DND-41 (cell line): ENCODE measurements around the gene POU3F3.

Experiments
- ATAC-seq: fragments of 200-7000 bp; cut with Tn5 transposase; 3 replicates; pipeline ENCODE4 v1.9.1; 2021; ENCODE audit warnings: low read depth; ENCODE audit not compliant: insufficient read depth
- DNase-seq: peaks from one replicate; pipeline ENCODE4 v3.0.0-alpha.2; 2020
- H2AFZ ChIP-seq: 2 replicates; pipeline ENCODE4 v1.6.0; 2012; ENCODE audit warnings: low read depth, low read length
- H3K27ac ChIP-seq: 2 replicates; pipeline ENCODE4 v1.5.1; 2012; ENCODE audit warnings: low read length, inconsistent platforms
- H3K27me3 ChIP-seq: fragments of 200-600 bp; sonication (generic); 2 replicates; pipeline ENCODE4 v1.6.0; 2012; ENCODE audit warnings: low read length, mild to moderate bottlenecking, inconsistent platforms; ENCODE audit not compliant: insufficient read depth, poor library complexity
- H3K36me3 ChIP-seq: 2 replicates; pipeline ENCODE4 v1.5.1; 2012; ENCODE audit warnings: low read length, inconsistent platforms; ENCODE audit not compliant: insufficient read depth
- H3K4me1 ChIP-seq: 2 replicates; pipeline ENCODE4 v1.5.1; 2012; ENCODE audit warnings: mild to moderate bottlenecking, low read length; ENCODE audit not compliant: insufficient read depth
- H3K4me2 ChIP-seq: 2 replicates; pipeline ENCODE4 v1.6.0; 2012; ENCODE audit warnings: mild to moderate bottlenecking, moderate library complexity, low read length, inconsistent platforms; ENCODE audit not compliant: insufficient read depth
- H3K4me3 ChIP-seq, 2 experiments: fragments of 200-600 bp in 1 of 2; shearing (Covaris generic) in 1 of 2; 2 replicates each; pipeline ENCODE4 v1.5.1; 2012 to 2016; ENCODE audit warnings: inconsistent platforms in 2 of 2, low read length in 2 of 2, mild to moderate bottlenecking in 2 of 2, low read depth in 1 of 2, moderate library complexity in 1 of 2
- H3K79me2 ChIP-seq: 2 replicates; pipeline ENCODE4 v1.6.0; 2012; ENCODE audit warnings: low read length, inconsistent platforms; ENCODE audit not compliant: insufficient read depth
- H3K9ac ChIP-seq: 2 replicates; pipeline ENCODE4 v1.6.0; 2012; ENCODE audit warnings: low read depth, mild to moderate bottlenecking, inconsistent platforms, low read length, moderate library complexity
- H3K9me3 ChIP-seq: 2 replicates; pipeline ENCODE4 v1.5.1; 2012; ENCODE audit warnings: low read length, moderate library complexity, mild to moderate bottlenecking, inconsistent platforms; ENCODE audit not compliant: insufficient read depth, severe bottlenecking
- H4K20me1 ChIP-seq: 2 replicates; pipeline ENCODE4 v1.6.0; 2012; ENCODE audit warnings: low read length; ENCODE audit not compliant: insufficient read depth
- EZH2 ChIP-seq: IDR thresholded peaks from 3 replicates; pipeline ENCODE4 v1.6.1; 2012; ENCODE audit warnings: borderline replicate concordance, low read depth, mild to moderate bottlenecking, moderate library complexity, low read length, inconsistent platforms; ENCODE audit not compliant: severe bottlenecking
- TF ChIP-seq, protein P1 (sequence below): IDR thresholded peaks from 2 replicates; pipeline ENCODE4 v1.5.1; 2012; ENCODE audit warnings: borderline replicate concordance, low read length, moderate library complexity, mild to moderate bottlenecking; ENCODE audit not compliant: poor library complexity, severe bottlenecking; ENCODE audit errors: extremely low read depth

POU3F3 gene

GRCh38 chr2:104834431-104835153, 19.3 kb upstream of the POU3F3 start:
- Histone ChIP-seq H3K27ac (no peak overlapping the region), H3K4me1 (no peaks in the 10 kb centered on the region), H3K4me2 (no peak overlapping the region), H3K27me3 (no peaks in the 10 kb centered on the region), H3K9ac (no peak overlapping the region), H3K9me3 (no peaks in the 10 kb centered on the region), H2AFZ (no peak overlapping the region), H3K36me3 (no peaks in the 10 kb centered on the region), H4K20me1 (no peaks in the 10 kb centered on the region), H3K79me2 (no peaks in the 10 kb centered on the region), H3K4me3 (no peak overlapping the region)
- no peak for DNase-seq
- TF ChIP-seq, protein P1, sequence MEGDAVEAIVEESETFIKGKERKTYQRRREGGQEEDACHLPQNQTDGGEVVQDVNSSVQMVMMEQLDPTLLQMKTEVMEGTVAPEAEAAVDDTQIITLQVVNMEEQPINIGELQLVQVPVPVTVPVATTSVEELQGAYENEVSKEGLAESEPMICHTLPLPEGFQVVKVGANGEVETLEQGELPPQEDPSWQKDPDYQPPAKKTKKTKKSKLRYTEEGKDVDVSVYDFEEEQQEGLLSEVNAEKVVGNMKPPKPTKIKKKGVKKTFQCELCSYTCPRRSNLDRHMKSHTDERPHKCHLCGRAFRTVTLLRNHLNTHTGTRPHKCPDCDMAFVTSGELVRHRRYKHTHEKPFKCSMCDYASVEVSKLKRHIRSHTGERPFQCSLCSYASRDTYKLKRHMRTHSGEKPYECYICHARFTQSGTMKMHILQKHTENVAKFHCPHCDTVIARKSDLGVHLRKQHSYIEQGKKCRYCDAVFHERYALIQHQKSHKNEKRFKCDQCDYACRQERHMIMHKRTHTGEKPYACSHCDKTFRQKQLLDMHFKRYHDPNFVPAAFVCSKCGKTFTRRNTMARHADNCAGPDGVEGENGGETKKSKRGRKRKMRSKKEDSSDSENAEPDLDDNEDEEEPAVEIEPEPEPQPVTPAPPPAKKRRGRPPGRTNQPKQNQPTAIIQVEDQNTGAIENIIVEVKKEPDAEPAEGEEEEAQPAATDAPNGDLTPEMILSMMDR = no peak
- no peak for TF ChIP-seq EZH2
- no peak for ATAC-seq

- Histone ChIP-seq H4K20me1 (no peaks in the 10 kb centered on the region), H3K27me3 (no peaks in the 10 kb centered on the region)
Measured at GRCh38 chr2:104836265-104836664, 17.6 kb upstream of the POU3F3 start.

DNA sequence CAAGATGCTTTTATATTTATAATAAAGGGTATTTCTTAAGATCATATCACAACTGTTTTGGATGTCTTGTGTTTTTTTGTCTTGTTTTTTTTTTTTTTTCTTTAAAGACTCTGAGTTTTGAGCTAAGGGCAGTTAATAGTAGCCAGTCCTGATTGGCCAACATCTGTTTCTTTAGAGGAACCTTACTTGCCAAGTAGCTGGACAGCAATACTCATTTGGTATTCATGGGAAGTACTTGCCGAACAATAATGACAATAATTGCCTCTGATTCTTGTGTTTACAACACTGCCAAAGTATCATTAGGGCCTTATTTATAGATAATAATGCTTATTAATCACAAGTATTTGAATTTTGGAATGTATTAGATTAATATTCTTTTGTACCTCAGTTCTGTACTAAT, 17.1 kb upstream of the POU3F3 start:
- no peak for ATAC-seq
- no peaks in the 10 kb centered on the region for H3K27me3 ChIP-seq
- H3K9ac ChIP-seq = no peak overlapping the region
- DNase-seq = no peak
- no peak overlapping the region for H3K4me3 ChIP-seq
- no peaks in the 10 kb centered on the region for H3K79me2 ChIP-seq
- no peak overlapping the region for H3K27ac ChIP-seq
- TF ChIP-seq, protein P1 = no peak
- TF ChIP-seq EZH2 = no peak
- no peak overlapping the region for H2AFZ ChIP-seq
- H3K4me1 ChIP-seq = no peaks in the 10 kb centered on the region
- no peaks in the 10 kb centered on the region for H3K36me3 ChIP-seq
- H3K9me3 ChIP-seq = no peaks in the 10 kb centered on the region
- no peak overlapping the region for H3K4me2 ChIP-seq
- H4K20me1 ChIP-seq = no peaks in the 10 kb centered on the region

More at GRCh38 chr2:104836265-104836664, 17.6 kb upstream of the POU3F3 start:
- H3K4me2 ChIP-seq = no peak overlapping the region
- TF ChIP-seq, protein P1 = no peak
- no peak for TF ChIP-seq EZH2
- DNase-seq (no peak), ATAC-seq (no peak)
- no peak overlapping the region for H3K4me3 ChIP-seq
- H3K9ac ChIP-seq = no peak overlapping the region
- no peak overlapping the region for H2AFZ ChIP-seq
- no peaks in the 10 kb centered on the region for H3K9me3 ChIP-seq
- H3K79me2 ChIP-seq = no peaks in the 10 kb centered on the region
- H3K36me3 ChIP-seq = no peaks in the 10 kb centered on the region
- H3K4me1 ChIP-seq = no peaks in the 10 kb centered on the region
- H3K27ac ChIP-seq = no peak overlapping the region
